ENCODE measurements around the gene ADAM8.
"Not testable (repeated sequence)": the region's sequence is repeated elsewhere in the genome, so short reads cannot be mapped to it uniquely, and the experiment has no call there.

The ADAM8 gene

GRCh38 chr10:133247681-133248333 is 28.9 kb downstream of the ADAM8 start:
- no peak for DNase-seq

- no peak for DNase-seq
These were observed 30.4 kb downstream of the ADAM8 start for GRCh38 chr10:133246236-133246626.

- no peak for DNase-seq
These were observed 31.0 kb downstream of the ADAM8 start for GRCh38 chr10:133245439-133246235.

- no peak for DNase-seq
These were observed 33.1 kb downstream of the ADAM8 start for GRCh38 chr10:133243593-133243992.

- DNase-seq, result no peak
These were observed 33.9 kb downstream of the ADAM8 start for GRCh38 chr10:133242611-133243356.

GRCh38 chr10:133241501-133242205 is 35.0 kb downstream of the ADAM8 start:
- DNase-seq, result no peak

GRCh38 chr10:133239990-133240389 is 36.7 kb downstream of the ADAM8 start:
- no peak for DNase-seq

- no peak for DNase-seq
These were observed 38.2 kb downstream of the ADAM8 start for GRCh38 chr10:133238466-133238804.

GRCh38 chr10:133237588-133238465 is 38.8 kb downstream of the ADAM8 start, which contains the start of gene VENTX:
Gene VENTX, plus strand, starts transcription at chr10:133237855. Its CDS starts 60 bp downstream, at chr10:133237915.
- DNase-seq, result no peak

- no peak for DNase-seq
These were observed 39.5 kb downstream of the ADAM8 start for GRCh38 chr10:133237241-133237587.

- no peak for DNase-seq
These were observed 40.0 kb downstream of the ADAM8 start for GRCh38 chr10:133236401-133237240.

GRCh38 chr10:133235932-133236331 is 40.7 kb downstream of the ADAM8 start:
- no peak for DNase-seq

GRCh38 chr10:133235265-133235855 is 41.3 kb downstream of the ADAM8 start:
- DNase-seq, result no peak

GRCh38 chr10:133234796-133235195 is 41.9 kb downstream of the ADAM8 start:
- DNase-seq, result not testable (repeated sequence)

GRCh38 chr10:133231946-133232574 is 44.6 kb downstream of the ADAM8 start:
- no peak for DNase-seq

- no peak for DNase-seq
These were observed 45.3 kb downstream of the ADAM8 start for GRCh38 chr10:133231244-133231945.

GRCh38 chr10:133230387-133231195 is 46.1 kb downstream of the ADAM8 start:
- no peak for DNase-seq

GRCh38 chr10:133230044-133230361 is 46.7 kb downstream of the ADAM8 start, which contains the start of gene UTF1:
Gene UTF1, plus strand, starts transcription at chr10:133230217. Its CDS starts 72 bp downstream, at chr10:133230289.
- no peak for DNase-seq

All from stimulated activated CD4-positive, alpha-beta T cell treated with anti-CD3 and anti-CD28 coated beads, Interleukin-1b, Interleukin-23, amount 100 ng/mL, for 48 hours (primary cell).